Activated naive CD8-positive, alpha-beta T cell (primary cell): ENCODE results near the gene WNT6.
A peak's percentile ranks its signal among the peaks of the same experiment; 100 is the strongest.

Experiments
- H3K27ac Mint-ChIP-seq: one replicate; pipeline ENCODE4 v1.8.0; 2021; ENCODE audit warnings: mixed read lengths
- H3K27me3 Mint-ChIP-seq: one replicate; pipeline ENCODE4 v1.8.0; 2021; ENCODE audit warnings: mixed read lengths
- H3K36me3 Mint-ChIP-seq: one replicate; pipeline ENCODE4 v1.8.0; 2021; ENCODE audit warnings: mixed read lengths
- H3K4me1 Mint-ChIP-seq: one replicate; pipeline ENCODE4 v1.8.0; 2021; ENCODE audit warnings: low read depth, mixed read lengths
- H3K4me3 Mint-ChIP-seq: one replicate; pipeline ENCODE4 v1.8.0; 2021; ENCODE audit warnings: mild to moderate bottlenecking, mixed read lengths
- H3K9me3 Mint-ChIP-seq: one replicate; pipeline ENCODE4 v1.8.0; 2021; ENCODE audit warnings: low read depth, mixed read lengths

The WNT6 gene

DNA sequence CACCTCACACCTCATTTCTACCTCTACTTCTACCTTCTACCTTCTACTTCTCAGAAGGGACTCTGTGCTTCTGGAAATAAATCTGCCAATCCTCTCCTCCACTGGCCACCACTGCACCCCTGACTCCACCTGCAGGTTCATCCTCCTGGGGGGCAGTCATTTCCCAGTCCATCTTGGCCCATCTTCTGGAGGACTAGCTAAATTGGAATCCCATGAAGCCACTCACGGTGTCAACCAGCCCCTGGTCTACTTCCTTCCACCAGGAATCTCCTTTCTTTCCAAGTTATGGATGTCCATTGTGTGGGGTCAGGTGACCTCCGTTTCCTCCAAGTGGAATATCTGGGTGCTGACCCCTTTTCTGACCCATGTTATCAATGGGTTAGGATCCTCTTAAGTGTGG lies 24.9 kb downstream of the WNT6 start:
- H3K4me1 Mint-ChIP-seq, result peaks cover 46% of the 10 kb centered on the region
- H3K4me3 Mint-ChIP-seq, result peak overlapping the region; percentile 74
- peaks cover 2% of the 10 kb centered on the region for H3K27me3 Mint-ChIP-seq
- H3K36me3 Mint-ChIP-seq, result no peaks in the 10 kb centered on the region
- H3K9me3 Mint-ChIP-seq, result no peaks in the 10 kb centered on the region
- no peak overlapping the region for H3K27ac Mint-ChIP-seq

DNA sequence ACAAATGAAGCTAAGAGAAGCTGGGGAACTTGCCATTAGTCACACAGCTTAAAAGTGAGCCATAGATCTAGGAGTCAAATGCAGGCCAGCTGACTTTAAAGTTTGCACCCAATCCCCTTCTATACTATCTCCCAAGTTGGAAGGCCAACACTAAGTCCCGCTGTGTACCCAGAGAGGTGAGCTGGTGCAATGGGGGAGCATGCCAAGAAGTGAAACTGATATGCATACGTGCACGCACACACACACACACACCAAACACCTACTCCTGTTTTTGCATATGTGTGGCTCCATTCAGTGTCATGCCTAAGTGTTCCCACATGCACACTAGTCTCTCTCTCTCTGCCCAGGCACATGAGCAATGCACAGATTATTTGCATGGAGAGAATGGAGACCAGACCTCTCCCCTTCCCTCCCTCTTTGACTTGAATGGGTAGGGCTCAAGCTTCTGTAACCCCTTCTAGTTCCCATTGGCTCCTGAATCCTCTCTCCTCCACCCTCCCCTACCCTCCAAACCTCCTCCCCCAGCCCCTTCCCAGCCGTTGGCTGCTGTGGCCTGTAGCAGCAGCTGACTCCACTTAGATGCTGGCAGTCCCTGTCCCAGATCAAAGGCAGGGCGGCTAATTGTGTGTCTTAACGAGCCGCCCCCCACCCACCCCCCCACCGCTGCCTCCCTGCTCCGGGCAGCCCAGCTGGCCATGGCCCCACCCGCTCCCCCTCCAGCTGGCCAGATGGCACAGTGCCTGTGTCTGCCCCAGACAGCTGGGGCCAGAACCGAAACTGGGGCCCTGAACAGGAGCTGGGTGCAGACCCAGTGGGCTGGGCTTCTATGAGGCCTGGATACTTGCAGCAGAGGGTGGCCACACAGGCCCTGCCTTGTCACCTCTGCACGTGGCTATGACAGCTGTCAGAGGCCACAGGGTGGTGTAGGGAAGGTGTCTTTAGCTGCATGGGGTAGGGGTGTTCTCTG lies 26.7 kb downstream of the WNT6 start:
- Mint-ChIP-seq H3K4me3 (no peak overlapping the region), H3K27ac (no peak overlapping the region)

GRCh38 chr2:218887079-218887478 lies 27.5 kb downstream of the WNT6 start:
- Mint-ChIP-seq H3K36me3 (peaks cover 2% of the 10 kb centered on the region), H3K4me3 (no peak overlapping the region), H3K9me3 (no peaks in the 10 kb centered on the region), H3K27ac (no peak overlapping the region), H3K27me3 (peaks cover 2% of the 10 kb centered on the region), H3K4me1 (peaks cover 37% of the 10 kb centered on the region)

More for the DNA sequence above, 26.7 kb downstream of the WNT6 start:
- Mint-ChIP-seq H3K36me3 (peaks cover 2% of the 10 kb centered on the region), H3K9me3 (no peaks in the 10 kb centered on the region), H3K4me1 (peaks cover 36% of the 10 kb centered on the region), H3K27me3 (peaks cover 2% of the 10 kb centered on the region)

DNA sequence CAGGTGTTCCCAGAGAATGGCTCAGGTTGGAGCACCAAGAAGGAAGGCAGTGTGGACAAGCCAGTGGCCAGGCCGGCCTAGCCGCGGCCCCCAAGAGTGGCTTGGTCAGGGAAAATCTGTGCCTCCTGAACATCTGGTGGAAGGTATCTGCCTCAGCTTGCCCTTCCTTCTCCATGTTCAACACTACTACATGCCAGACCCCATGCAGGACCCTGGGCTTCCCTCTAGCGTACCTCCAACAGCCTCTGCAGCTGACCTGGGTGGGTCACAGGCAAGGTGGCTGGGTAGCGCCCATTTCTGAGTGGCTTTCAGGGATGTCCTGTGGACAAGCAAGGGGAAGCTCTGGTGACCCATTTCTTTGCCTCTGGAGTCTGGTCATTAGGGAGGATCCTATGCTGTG lies 28.7 kb downstream of the WNT6 start:
- Mint-ChIP-seq H3K4me3 (no peak overlapping the region), H3K27me3 (no peaks in the 10 kb centered on the region), H3K36me3 (peaks cover 2% of the 10 kb centered on the region), H3K4me1 (peaks cover 33% of the 10 kb centered on the region), H3K9me3 (no peaks in the 10 kb centered on the region), H3K27ac (no peak overlapping the region)

- Mint-ChIP-seq H3K27me3 (no peaks in the 10 kb centered on the region), H3K4me3 (no peak overlapping the region), H3K36me3 (peaks cover 4% of the 10 kb centered on the region), H3K27ac (no peak overlapping the region), H3K4me1 (peaks cover 42% of the 10 kb centered on the region), H3K9me3 (no peaks in the 10 kb centered on the region)
Observed at GRCh38 chr2:218889937-218890336, 30.3 kb downstream of the WNT6 start.

DNA sequence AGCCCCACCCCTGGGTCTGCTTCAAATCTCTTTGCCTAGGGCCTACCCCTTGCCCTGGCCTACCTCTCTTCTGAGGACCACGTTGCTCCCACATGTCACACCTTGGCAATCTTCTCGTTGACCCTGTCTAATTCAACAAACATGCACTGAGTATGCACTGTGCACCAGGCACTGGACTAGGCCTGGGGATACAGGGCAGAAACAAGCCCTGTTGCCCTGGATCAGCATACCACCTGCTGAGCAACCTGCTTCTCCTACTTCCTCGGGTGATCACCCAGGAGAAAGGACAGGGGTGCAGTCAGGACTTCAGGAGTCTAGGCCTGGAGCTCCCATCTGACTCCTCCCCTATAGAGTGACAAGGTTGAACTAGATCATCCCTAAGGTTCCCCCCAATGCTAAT lies 30.8 kb downstream of the WNT6 start:
- H3K27me3 Mint-ChIP-seq, result no peaks in the 10 kb centered on the region
- no peak overlapping the region for H3K27ac Mint-ChIP-seq

GRCh38 chr2:218891275-218892135 lies 31.9 kb downstream of the WNT6 start:
- peaks cover 4% of the 10 kb centered on the region for H3K36me3 Mint-ChIP-seq
- H3K27me3 Mint-ChIP-seq, result no peaks in the 10 kb centered on the region
- H3K4me1 Mint-ChIP-seq, result peaks cover 49% of the 10 kb centered on the region
- no peaks in the 10 kb centered on the region for H3K9me3 Mint-ChIP-seq
- peak overlapping the region; percentile 58 for H3K4me3 Mint-ChIP-seq
- peak overlapping the region; percentile 46 for H3K27ac Mint-ChIP-seq

More for the DNA sequence above, 30.8 kb downstream of the WNT6 start:
- Mint-ChIP-seq H3K9me3 (no peaks in the 10 kb centered on the region), H3K4me3 (no peak overlapping the region), H3K36me3 (peaks cover 4% of the 10 kb centered on the region), H3K4me1 (peaks cover 45% of the 10 kb centered on the region)

GRCh38 chr2:218892693-218893348 lies 33.2 kb downstream of the WNT6 start:
- H3K4me1 Mint-ChIP-seq, result peaks cover 49% of the 10 kb centered on the region
- no peaks in the 10 kb centered on the region for H3K27me3 Mint-ChIP-seq
- peak overlapping the region; percentile 86 for H3K27ac Mint-ChIP-seq
- H3K9me3 Mint-ChIP-seq, result no peaks in the 10 kb centered on the region
- peaks cover 4% of the 10 kb centered on the region for H3K36me3 Mint-ChIP-seq
- peak overlapping the region; percentile 82 for H3K4me3 Mint-ChIP-seq

- Mint-ChIP-seq H3K36me3 (peaks cover 4% of the 10 kb centered on the region), H3K27ac (peak overlapping the region; percentile 85), H3K9me3 (no peaks in the 10 kb centered on the region), H3K4me1 (peaks cover 54% of the 10 kb centered on the region), H3K27me3 (peaks cover 1% of the 10 kb centered on the region), H3K4me3 (peak overlapping the region; percentile 82)
Observed at GRCh38 chr2:218893349-218894150, 33.9 kb downstream of the WNT6 start.

DNA sequence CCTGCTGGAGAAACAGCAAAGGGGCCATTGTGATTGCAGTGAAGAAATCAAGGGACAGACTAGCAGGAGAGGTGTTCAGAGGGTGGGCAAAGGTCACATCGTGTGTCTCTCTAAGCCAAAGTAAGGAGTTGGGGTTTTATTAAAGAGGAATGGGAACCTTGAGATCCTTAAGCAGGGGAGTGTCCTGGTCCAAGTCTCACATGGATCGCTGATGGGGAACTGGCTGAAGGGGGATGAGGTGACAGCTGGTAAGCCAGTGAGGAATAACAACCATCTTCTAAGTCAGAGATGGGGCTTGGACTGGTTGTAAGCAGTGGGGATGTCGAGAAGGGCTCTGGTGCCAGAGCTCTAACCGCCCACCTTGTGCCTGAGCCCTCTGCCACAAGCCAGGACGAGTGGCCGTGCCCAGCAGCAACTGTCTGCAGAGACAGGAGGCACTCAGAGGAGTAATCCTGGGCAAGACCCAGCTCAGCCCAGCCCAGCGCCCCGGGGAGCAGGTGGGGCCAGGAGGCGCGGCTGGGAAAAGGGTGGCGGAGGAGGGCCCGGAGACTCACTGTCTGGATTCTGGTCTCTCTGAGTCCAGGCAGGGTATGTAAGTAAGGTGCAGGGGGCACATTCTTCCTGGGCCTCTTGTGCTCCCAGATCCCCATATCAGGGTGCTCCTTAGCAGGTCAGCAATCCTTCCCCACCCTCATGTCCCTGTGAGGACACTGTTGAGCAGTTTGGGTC lies 34.7 kb downstream of the WNT6 start:
- no peaks in the 10 kb centered on the region for H3K9me3 Mint-ChIP-seq

GRCh38 chr2:218894880-218895157 lies 35.2 kb downstream of the WNT6 start:
- H3K27me3 Mint-ChIP-seq, result peaks cover 6% of the 10 kb centered on the region
- peak overlapping the region; percentile 23 for H3K4me3 Mint-ChIP-seq
- peaks cover 56% of the 10 kb centered on the region for H3K4me1 Mint-ChIP-seq
- no peak overlapping the region for H3K27ac Mint-ChIP-seq
- H3K36me3 Mint-ChIP-seq, result peaks cover 4% of the 10 kb centered on the region
- no peaks in the 10 kb centered on the region for H3K9me3 Mint-ChIP-seq

More for the DNA sequence above, 34.7 kb downstream of the WNT6 start:
- Mint-ChIP-seq H3K4me1 (peaks cover 56% of the 10 kb centered on the region), H3K27me3 (peaks cover 4% of the 10 kb centered on the region), H3K4me3 (peak overlapping the region; percentile 82), H3K27ac (peak overlapping the region; percentile 85), H3K36me3 (peaks cover 4% of the 10 kb centered on the region)

DNA sequence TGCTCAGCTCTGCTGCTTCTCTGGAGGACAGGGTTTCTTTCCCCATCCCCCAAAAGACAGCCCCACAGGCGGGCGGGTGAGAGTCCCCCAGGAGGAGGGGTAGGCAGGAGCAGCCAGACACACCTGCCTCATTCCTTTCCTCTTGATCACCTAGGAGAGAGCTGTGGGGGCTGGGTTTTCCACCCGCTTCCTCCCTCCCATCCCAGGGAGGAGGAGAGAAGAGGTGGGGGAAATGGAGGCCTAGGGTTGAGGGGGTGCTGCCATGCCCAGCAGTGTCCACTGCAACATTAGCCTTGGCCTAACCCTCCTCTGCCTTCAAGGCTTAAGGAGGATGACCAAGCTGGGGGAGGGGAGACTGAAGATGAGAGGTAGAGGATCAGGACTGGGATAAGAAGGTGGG lies 35.7 kb downstream of the WNT6 start:
- no peaks in the 10 kb centered on the region for H3K9me3 Mint-ChIP-seq
- H3K4me1 Mint-ChIP-seq, result peaks cover 56% of the 10 kb centered on the region
- peak overlapping the region; percentile 88 for H3K27ac Mint-ChIP-seq
- H3K36me3 Mint-ChIP-seq, result peaks cover 3% of the 10 kb centered on the region
- H3K4me3 Mint-ChIP-seq, result peak overlapping the region; percentile 79
- peaks cover 6% of the 10 kb centered on the region for H3K27me3 Mint-ChIP-seq

DNA sequence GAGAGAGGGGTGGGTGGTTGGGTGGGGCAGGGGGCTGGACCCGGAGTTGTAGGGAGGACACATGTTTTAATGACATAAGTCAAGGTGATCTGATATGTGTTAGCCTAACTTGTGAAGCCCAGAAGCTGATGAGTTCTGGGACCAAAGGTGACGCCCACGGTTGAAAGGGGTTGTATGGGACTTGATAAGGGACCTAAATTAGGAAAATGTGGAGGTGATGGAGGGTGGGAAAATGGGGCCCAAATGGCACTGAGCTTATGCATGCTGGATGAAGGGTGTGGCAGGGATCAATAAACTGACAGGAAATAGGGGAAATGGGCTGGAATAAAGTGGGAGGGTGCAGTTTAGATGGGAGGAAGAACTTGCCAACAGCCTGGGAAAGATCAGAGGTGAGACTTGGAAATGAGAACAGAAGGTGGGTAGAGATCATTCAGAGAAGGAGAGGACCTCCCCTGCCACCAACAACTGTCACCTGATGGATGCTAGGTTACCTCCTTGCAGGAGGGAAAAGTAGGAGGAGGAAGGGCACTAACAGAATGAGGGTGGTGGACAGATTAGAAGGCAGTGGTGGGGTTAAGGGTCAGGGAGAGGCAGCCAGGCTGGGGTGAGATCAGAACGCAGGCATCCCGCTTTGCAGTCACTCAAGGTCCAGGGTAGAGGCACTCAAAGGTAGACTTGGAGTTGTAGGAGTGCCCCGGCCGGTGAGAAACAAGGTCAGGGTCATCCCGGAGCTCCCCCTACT lies 36.3 kb downstream of the WNT6 start:
- H3K4me3 Mint-ChIP-seq, result peak overlapping the region; percentile 79
- peak overlapping the region; percentile 88 for H3K27ac Mint-ChIP-seq
- peaks cover 56% of the 10 kb centered on the region for H3K4me1 Mint-ChIP-seq
- no peaks in the 10 kb centered on the region for H3K9me3 Mint-ChIP-seq
- H3K36me3 Mint-ChIP-seq, result peaks cover 2% of the 10 kb centered on the region
- peaks cover 13% of the 10 kb centered on the region for H3K27me3 Mint-ChIP-seq
